NCI-H2081 treated with DMSO at 0.1 percent for 48 hours (cell line): ENCODE measurements around the gene DNMT3A.

ENCODE experiments used
- DNase-seq: peaks from one replicate; lab custom pipeline; 2025; lab: John Stamatoyannopoulos, UW

DNMT3A gene

DNA sequence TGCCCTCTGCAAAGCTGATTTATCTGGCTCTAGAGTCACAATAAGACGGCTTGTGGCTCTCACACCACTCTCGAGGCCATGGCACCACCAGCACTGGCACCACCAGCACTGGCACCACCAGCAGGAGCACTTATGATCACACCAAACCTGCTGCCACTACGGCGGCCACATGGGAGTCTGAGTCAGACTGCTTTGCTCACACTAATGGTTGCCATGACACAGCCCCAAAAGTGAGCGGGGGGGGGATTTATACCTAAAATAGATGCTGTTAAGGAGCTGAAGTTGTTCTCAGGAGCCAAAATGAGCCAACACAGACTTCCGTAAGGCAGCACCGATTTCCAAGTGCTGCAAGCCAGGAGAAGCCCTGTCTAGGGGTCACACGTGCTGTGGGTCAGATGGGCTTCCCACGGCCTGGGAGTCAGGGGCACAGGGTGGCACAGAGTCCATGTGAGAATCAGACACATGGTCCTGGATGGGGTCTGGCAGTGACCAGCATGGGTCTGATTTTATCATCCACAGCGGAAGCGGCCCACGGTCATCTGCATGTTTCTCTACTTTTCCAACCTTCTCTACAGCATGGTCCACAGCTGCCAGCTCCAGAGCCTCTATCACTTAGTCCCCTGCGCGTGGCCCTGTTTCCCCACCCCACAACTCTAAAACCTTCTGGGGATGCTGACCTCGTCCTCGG lies 16.7 kb downstream of the DNMT3A start:
- DNase-seq, result no peak

DNA sequence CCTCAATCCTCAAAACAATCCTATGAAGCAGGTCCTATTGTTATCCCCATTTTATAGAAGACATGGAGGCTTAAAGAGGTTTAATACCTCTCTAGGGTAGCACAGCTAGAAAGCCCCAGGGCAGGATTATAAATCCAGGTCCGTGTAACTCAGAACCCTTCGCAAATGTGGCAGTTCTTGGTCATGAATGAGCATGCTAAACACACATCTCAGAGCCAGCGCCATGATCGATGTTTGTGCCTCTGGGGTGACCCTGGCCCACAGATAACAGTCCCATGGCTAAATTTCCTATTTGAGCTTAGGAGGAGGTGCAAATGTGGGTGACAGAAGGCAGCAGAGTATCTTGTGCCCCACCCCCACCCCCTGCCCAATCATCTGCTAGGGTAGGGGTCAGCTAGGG lies 17.5 kb downstream of the DNMT3A start:
- no peak for DNase-seq

DNA sequence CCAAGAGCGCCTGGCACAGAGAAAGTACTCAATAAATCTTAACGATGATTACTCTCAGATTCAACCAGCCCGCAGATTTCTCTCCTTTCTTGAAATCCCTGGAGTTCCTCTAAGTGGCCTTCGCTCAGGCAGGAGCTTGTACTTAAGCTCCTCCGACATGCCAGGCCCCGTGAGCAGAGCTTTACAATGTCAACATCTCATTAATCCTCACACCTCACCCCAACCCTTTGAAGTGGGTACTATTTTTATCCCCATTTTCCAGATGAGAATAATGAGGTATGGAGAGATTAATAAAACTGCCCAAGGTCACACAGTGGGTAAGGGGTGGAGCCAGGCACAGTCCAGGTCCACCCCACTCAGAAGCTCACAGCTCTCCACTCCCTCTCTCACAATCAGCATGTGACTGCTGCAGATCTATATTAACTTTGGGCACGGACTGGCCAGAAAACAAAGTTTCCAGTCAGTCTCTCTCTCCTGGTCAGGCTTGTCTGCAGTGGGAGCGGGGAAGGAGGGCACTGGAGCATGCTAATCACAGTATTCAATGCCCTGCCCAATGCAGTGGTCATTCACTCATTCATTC lies 18.0 kb downstream of the DNMT3A start:
- no peak for DNase-seq

- no peak for DNase-seq
Measured at GRCh38 chr2:25323042-25323514, 18.6 kb downstream of the DNMT3A start.

DNA sequence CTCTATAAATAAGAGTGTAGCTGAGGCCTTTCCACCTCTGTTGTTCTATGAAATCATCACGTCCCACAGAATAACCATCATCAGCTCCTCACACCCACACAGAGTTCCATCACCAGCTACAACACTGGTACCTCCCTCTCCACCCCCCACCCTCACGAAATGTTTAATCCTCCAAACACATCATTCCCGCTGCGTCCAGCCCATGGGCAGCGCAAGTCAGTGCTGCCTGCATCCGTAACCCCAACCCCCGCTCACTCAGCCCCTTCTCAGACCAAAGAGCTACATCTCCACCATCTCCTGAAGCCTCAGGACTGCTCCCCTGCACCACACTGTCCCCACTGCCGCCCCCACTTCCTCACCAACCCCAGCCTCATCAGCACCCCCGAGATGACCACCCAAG lies 19.4 kb downstream of the DNMT3A start:
- DNase-seq, result no peak

DNA sequence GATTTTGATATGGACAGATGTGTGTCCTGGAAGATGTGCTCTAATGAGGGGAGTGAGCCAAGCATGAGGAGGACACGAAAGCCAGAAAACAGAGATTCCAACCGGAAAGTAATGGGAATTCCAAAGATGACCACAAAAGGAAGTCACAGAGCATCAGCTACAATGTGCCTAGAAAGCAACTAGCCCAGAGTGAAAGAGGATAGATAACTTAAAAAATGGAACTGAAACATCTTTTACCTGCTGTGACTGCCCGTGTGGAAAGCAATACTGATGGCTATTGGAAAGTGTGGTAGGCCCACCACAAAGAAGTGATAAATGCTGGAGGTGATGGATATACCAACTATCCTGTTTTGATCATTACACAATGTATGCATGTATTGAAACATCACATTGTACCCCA lies 21.6 kb downstream of the DNMT3A start:
- no peak for DNase-seq

DNA sequence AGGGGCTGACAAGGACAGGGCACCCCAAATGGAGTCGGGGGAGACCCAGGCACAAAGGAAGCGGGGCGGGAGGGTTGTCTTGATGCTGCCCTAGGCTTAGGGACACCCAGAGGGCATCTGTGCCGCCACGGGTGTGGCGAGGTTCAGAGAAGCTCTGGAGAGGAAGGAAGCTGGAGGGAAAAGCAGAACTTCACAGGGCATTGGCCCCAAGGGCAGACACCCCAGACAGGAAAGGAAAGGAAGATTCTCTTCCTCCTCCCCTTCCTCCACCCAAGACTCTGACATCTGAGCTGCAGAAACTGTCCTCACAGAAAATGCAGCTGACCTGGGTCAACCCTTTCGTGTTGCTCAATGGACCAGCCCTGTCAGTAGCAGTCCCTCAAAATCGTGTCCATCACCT lies 25.6 kb downstream of the DNMT3A start:
- DNase-seq, result no peak

DNA sequence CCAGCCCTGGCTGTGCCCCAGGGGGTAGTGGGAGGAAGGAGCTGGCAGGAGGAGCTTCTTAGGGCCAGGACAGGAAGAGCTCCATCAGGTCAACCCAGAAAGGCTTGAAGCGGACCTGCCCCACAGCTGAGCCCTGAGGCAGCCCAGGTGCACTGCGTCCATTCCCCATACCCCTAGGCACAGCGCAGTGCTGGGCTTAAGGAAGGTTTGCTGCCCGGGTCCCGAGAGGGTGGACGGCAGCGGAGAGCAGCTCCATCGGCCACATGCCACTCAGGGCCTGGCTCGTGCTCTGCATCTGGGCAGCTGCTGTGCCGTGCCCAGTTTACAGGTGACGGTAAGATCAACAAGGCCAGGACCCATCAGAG lies 26.4 kb downstream of the DNMT3A start:
- DNase-seq, result no peak

GRCh38 chr2:25314514-25315315 lies 27.0 kb downstream of the DNMT3A start:
- DNase-seq, result no peak

GRCh38 chr2:25313711-25314513 lies 27.8 kb downstream of the DNMT3A start:
- no peak for DNase-seq

DNA sequence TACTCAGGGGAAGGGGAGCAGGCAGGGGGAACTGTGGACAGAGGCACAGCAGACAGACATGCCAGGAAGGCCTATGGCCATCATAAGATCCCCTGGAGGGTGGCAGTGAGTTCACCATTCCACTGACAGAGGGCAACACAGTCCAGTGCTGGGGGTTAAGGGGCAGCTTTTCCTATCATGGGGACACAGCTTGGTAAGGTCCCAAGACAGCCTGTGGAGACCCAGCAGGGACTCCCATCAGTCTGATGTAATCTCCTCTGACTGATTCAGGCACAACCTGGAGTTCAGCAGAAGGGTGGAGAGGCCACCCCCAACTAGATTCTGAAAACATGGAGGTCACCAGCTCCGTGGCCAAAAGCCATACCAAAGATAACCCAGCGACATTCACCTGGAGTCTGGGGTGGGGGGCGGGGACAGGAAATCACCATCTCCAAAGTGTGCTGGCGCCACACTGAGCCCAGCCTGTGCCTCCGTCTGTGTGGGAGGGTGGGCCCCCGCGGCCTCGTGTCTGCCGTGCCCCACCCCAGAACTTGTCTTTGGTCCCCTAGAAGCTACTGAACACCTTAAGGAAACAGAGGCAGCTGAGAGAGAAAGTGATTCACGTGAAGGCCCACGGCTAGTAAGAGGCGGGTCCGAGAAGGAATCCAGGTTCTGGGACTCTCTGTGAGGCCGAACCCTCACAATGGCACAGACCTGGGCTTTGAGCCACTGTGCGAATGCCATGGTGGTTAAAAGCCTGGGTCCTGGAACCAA lies 28.6 kb downstream of the DNMT3A start:
- DNase-seq, result no peak

DNA sequence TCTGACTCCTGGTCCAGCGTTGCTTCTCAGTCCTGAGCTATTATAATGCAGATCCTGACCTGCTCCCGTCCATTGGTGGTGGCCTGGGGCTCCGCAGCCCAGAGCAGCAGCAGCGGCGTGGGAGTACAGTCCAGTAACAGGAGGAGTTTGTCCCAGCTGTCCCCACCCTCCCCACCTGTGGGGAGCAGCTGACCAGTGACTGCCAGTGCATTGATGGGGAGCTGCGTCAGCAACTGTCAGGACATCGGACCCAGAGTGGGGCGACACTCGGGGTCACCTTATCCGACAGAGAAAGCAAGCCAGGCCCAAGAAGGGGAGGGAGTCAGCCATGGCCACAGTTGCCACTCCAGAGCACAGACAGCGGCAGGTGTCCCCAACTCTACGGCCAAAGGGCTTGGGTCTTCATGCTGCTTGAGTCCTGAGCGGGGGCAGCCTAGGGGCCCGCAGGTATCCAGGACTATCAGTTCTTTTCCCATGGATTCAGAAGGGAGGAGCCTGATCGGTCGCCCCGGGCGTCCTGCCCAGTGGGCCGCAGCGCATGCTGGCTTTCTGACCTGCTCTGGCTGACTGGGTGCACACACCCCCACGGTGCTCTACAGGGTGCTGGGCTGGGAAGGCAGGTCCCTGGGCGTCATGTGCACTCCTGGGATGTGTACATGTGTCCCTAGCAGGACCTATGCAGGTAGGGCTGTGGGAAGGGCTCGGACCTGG lies 29.7 kb downstream of the DNMT3A start:
- DNase-seq, result no peak

DNA sequence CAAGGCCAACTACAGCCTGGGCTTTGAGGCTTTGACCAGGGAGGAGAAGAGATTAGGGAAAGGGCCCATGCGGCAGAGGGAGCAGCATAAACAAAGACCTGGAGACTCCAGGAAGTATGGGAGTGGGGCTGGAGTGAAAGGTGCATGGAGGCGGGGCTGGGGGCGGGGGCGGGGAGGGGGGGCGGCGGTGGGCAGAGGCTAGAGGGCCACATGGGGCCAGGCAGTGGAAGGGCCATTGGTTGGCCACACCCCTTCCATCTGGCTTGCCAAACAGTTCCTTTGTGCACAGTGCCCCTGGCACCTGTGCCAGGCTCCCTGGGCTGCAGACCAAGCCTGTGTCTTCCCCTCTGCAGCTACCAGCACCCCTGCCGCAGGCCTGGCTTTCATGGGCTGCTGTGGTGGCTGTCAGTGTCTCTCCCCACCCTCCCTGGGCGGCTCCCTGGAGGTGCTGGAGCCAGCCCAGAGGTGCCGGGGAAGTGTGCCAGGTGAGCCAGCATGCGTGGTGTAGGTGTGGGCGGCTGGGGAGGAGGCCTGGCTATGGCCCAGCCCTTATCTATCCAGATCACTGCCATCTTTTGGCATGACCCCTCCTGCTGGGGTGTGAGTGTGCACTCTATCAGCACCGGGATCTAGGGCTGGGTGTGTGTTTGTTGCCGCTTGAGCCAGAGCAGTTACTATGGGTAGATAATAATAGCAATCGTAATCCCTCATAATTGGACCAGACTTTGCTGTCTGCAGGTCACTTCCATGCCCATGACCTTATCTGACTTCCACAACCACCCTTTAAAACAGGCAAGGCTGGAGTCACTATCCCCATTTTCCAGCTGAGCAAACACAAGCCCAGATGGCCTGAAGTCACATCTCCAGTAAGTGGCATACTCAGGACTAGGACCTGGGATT lies 30.5 kb downstream of the DNMT3A start:
- peak; percentile 97 for DNase-seq

- no peak for DNase-seq
Measured at GRCh38 chr2:25310709-25310964, 31.1 kb downstream of the DNMT3A start.

DNA sequence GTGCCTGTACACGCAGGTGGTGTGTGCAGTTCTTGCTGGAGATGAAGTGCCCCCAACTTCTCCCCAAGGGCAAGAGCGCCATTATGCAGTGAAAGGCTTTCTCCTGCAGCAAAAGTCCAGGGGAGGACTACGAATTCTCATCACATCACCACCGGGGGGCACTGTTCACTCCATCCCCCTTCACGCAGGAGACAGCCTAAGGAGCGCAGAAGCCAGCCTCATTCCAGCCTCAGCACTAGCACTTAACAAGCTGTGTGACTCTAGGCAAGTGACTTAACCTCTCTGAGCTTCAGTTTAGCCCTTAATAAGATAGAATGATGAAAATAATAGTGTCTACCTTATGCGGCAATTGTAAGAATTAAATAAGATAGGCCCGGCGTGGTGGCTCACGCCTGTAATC lies 32.3 kb downstream of the DNMT3A start:
- peak; percentile 31 for DNase-seq

- DNase-seq, result no peak
Measured at GRCh38 chr2:25308599-25308998, 33.1 kb downstream of the DNMT3A start.

DNA sequence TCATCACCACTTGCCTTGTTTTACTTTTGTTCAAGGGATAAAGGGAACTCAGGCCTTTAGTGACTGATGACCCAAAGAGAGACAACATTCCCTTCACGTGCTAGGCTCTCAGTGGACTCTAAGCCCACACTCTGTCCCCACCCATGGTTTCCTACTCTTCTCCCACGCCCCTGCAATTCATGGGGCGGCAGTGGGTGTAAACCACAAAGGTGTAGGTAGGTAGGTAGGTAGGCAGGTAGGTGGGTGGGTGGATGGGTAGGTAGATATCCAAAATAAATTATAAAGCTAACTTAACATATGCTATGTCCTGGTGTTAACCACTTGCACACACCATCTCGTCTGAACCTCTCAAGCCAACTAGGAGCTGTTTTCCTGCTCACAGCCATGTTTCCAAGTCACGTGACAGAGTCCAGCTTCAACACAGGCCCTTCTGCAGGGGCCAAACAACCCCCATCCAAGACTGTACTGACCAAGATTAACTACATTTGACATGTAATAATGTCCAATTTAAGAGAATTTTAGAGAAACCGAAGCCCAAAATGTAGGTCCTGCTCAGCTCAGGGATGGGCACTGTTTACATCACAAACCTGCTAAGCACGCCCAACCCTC lies 33.7 kb downstream of the DNMT3A start:
- DNase-seq, result no peak

DNA sequence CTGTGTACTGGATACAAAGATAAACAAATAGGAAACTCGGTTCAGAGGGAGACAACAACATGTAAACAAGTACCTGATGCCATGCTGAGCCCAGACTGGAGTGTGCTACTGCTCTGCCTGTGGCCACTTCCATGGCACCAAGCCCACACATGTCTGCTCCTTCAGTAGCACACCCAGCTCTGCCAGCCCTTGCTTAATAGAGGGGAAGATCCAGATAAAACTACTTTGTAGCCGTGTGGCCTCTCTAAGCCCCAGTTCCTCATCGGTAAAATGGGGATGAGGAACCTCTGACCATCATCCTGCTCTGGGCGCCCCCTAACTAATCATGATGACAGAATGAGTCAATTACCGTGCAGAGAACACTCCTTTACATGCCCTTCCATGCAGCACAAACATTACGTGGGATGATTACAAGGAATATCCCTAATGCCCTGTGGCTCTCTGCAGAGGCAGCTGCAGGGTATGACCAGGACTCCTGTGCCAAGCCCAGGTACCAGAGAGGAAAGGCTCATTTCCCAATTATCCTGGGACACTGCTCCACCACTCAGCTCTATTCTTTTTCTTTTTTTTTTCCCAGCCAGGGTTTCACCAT lies 34.9 kb downstream of the DNMT3A start:
- no peak for DNase-seq

GRCh38 chr2:25305775-25306174 lies 36.0 kb downstream of the DNMT3A start:
- DNase-seq, result no peak
